ENCODE data around the gene EPB41L2. TPM values are rescaled to one million over a fixed set of nuclear protein-coding genes. Genes with fewer than 3 reads are reported as not detected.

The EPB41L2 gene
- total RNA-seq, 2 donors from 2014 or later, result 99.6 to 110 TPM

DNA sequence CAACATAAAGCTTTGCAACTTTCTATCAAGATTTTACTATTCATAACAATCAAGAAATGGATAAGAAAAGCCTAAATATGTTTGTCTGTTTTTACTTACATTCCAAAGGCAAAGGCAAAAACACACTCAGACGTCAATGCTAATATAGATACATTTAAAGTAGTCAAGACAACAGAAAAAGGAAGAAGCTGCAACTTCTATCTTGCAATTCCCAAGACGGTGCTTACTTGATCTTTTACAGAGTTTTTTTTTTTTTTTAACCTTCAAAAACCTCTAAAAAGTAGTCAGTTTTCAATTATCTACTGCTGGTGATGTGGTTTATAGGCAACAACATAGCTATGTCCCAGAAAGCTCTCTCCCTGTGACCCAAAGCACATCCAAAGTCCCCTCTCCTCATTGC lies 58.1 kb downstream of the EPB41L2 start:
- no peak for TF ChIP-seq CTCF (IDR thresholded peaks at IDR 0.05)
- ATAC-seq (ENCODE audit: insufficient number of reproducible peaks, low FRiP score, low read depth) (no peak), DNase-seq (ENCODE audit: low spot score) (no peak)
- Histone ChIP-seq H3K4me1 (ENCODE audit: control insufficient read depth in 1 of 2, low read depth in 2 of 2) (peaks cover 10 to 46% of the 10 kb centered on the region in 2 donors), H3K4me3 (no peak overlapping the region), H3K9me3 (peaks cover 7% of the 10 kb centered on the region), H3K27ac (no peak overlapping the region), H3K36me3 (no peaks in the 10 kb centered on the region), H3K27me3 (replicated peaks; ENCODE audit: insufficient read depth) (no peaks in the 10 kb centered on the region)

GRCh38 chr6:131004387-131004755 lies 58.7 kb downstream of the EPB41L2 start:
- Histone ChIP-seq H3K9me3 (peaks cover 7% of the 10 kb centered on the region), H3K27me3 (replicated peaks; ENCODE audit: insufficient read depth) (no peaks in the 10 kb centered on the region), H3K27ac (no peak overlapping the region), H3K36me3 (no peaks in the 10 kb centered on the region), H3K4me3 (no peak overlapping the region), H3K4me1 (ENCODE audit: control insufficient read depth in 1 of 2, low read depth in 2 of 2) (peaks cover 10 to 48% of the 10 kb centered on the region in 2 donors)
- ATAC-seq (ENCODE audit: insufficient number of reproducible peaks, low FRiP score, low read depth) (no peak), DNase-seq (ENCODE audit: low spot score) (no peak)
- TF ChIP-seq CTCF (IDR thresholded peaks at IDR 0.05), result no peak

DNA sequence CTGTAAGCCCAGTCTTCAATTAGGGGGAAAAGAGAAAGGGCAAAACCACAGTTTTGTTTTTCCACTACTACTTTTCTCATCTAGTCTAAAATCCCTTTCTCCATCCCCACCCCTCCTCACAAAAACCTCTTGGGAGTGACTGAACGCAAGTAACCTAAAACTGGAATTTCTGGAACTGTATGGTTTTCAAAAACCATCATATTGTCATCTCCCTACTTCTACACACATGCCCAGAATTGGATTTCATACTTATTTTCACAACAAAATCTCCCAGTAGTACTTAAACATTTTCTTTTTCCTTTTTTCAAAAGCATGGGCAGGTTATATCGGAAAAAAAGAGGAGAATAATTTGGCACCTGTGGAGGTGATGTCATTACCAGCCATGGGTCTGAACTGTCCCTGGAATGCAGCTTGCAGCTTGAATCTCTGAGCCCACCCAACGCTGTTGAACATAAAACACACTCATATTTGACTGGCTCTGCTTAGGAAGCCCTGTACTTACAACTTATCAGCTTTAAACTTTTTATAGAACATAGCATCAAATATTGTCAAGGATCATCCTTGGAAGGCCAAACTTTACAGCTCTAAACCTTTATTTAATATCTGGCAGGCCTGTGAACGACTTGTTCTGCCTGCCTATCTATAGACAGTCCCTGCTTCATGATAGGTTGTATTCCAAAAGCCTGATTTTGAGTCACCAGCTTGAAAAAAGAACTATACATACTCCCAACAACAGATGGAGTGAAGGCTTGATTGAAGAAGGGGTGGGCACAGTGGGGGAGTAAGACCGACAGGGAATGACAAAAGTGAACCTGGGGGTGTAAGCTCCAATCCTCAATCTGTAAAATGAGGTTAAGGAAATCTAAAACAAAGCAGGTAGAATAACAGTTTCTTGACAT lies 59.3 kb downstream of the EPB41L2 start:
- Histone ChIP-seq H3K4me1 (ENCODE audit: control insufficient read depth in 1 of 2, low read depth in 2 of 2) (peaks cover 10 to 48% of the 10 kb centered on the region in 2 donors), H3K4me3 (no peak overlapping the region), H3K9me3 (peaks cover 7% of the 10 kb centered on the region), H3K27me3 (replicated peaks; ENCODE audit: insufficient read depth) (no peaks in the 10 kb centered on the region), H3K27ac (no peak overlapping the region), H3K36me3 (no peaks in the 10 kb centered on the region)
- ATAC-seq (ENCODE audit: insufficient number of reproducible peaks, low FRiP score, low read depth) (no peak), DNase-seq (ENCODE audit: low spot score) (no peak)
- no peak for TF ChIP-seq CTCF (IDR thresholded peaks at IDR 0.05)

- ATAC-seq (ENCODE audit: insufficient number of reproducible peaks, low FRiP score, low read depth) (no peak), DNase-seq (ENCODE audit: low spot score) (no peak)
- Histone ChIP-seq H3K27me3 (replicated peaks; ENCODE audit: insufficient read depth) (no peaks in the 10 kb centered on the region), H3K9me3 (peaks cover 7% of the 10 kb centered on the region), H3K27ac (no peak overlapping the region), H3K4me1 (ENCODE audit: control insufficient read depth in 1 of 2, low read depth in 2 of 2) (peaks cover 10 to 48% of the 10 kb centered on the region in 2 donors), H3K36me3 (no peaks in the 10 kb centered on the region), H3K4me3 (peak overlapping the region; percentile 58)
- no peak for TF ChIP-seq CTCF (IDR thresholded peaks at IDR 0.05)
These were observed 60.4 kb downstream of the EPB41L2 start for GRCh38 chr6:131002661-131002980.

DNA sequence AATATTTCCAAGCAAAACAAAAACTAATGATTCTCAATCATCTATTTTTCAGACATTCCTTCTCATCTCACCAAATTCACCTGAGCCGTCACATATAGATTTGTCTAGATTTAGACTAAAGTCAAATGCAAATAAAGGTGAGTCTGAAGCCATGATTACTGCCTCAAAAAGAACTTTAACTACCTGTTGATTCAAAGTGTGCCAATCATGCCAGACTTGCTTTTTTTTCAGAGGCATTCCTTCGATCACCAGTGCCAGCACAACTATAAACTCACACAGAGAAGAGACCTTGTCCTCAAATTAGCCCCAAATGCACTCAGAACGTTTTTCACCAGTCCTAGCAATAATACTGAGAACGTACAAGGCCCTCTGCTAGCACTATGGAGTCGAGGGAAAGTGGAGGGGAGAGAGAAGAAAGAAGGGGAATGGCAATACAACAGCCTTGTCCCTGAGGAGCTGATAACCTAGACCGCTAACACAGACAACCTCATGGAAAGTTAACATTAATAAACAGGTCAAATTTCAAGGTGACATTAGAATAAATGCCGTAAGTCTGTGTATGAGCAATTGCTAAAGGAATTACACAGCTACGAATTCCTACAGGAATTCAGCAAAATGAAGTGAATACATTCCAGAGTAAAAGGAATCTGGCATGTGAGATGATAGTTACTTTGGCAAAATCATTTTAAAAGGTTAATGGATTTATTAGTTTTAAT lies 60.9 kb downstream of the EPB41L2 start:
- peaks cover 13 to 50% of the 10 kb centered on the region in 2 donors for H3K4me1 ChIP-seq (ENCODE audit: control insufficient read depth in 1 of 2, low read depth in 2 of 2)
- no peak for TF ChIP-seq CTCF (IDR thresholded peaks at IDR 0.05)
- DNase-seq (ENCODE audit: low spot score) (no peak), ATAC-seq (ENCODE audit: insufficient number of reproducible peaks, low FRiP score, low read depth) (no peak)
- no peaks in the 10 kb centered on the region for H3K36me3 ChIP-seq
- peaks cover 1% of the 10 kb centered on the region for H3K9me3 ChIP-seq
- H3K27me3 ChIP-seq (replicated peaks; ENCODE audit: insufficient read depth), result no peaks in the 10 kb centered on the region
- peak overlapping the region; percentile 58 for H3K4me3 ChIP-seq
- no peak overlapping the region for H3K27ac ChIP-seq
